ENCODE results near the gene NAALADL2. TPM values are rescaled to one million over a fixed set of nuclear protein-coding genes. Genes with fewer than 3 reads are reported as not detected.

Gene NAALADL2
- total and polyA plus RNA-seq, 2 of the 4 experiments (the other 2 are of a cell fraction): 3.8 to 19.2 TPM

DNA sequence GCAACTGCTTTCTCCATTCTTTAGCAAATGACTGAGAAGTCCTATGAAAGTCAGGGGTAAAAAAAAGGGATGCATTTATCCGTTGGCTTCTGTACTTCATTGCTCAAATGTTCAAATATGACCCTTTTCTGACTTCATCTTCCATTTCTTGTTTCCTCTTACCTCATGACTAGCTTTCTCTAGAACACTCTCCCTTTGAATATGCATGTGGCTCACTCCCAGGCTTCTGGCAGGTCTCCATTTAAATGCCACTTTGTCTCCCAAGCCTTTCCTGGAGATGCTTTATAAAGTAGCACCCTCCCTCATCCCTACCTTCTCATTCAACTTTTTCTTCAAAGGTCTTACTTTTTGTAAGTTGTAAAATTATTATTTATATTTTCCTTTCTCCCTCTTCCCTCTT lies 781.8 kb downstream of the NAALADL2 start:
- CTCF ChIA-PET: no interaction called here
- POLR2A ChIA-PET (ENCODE audit: unreplicated experiment): no interaction called here
- no peak for TF ChIP-seq CEBPB (IDR thresholded peaks at IDR 0.05; ENCODE audit: low read depth, low read length)
- TF ChIP-seq MAZ (IDR thresholded peaks at IDR 0.05; ENCODE audit: borderline replicate concordance, low read depth, low read length): no peak
- TF ChIP-seq MXI1 (IDR thresholded peaks at IDR 0.05; ENCODE audit: borderline replicate concordance, low read depth, low read length): no peak
- H2AFZ ChIP-seq (replicated peaks; ENCODE audit: low read length, poor library complexity): no peak overlapping the region
- no peak overlapping the region for H2BK5ac ChIP-seq (ENCODE audit: low read depth, low read length, poor library complexity, severe bottlenecking)
- no peak overlapping the region for H3K14ac ChIP-seq (replicated peaks; ENCODE audit: low read depth, low read length)
- BruUV-seq (replicated peaks): no TSS peak
- no peak overlapping the region for H3K18ac ChIP-seq (ENCODE audit: low read depth, low read length)
- H3K9me1 ChIP-seq (ENCODE audit: insufficient read depth, low read length): no peaks in the 10 kb centered on the region
- no peak overlapping the region for H2BK20ac ChIP-seq (ENCODE audit: low read depth, low read length)
- H4K5ac ChIP-seq (ENCODE audit: low read depth, low read length): no peak overlapping the region
- no peak overlapping the region for H3K23ac ChIP-seq (ENCODE audit: low read depth, low read length)
- H3K4me3 ChIP-seq (ENCODE audit: insufficient read depth, low read depth, low read length): no peak overlapping the region
- no peaks in the 10 kb centered on the region for H3K4me1 ChIP-seq (ENCODE audit: control insufficient read depth, insufficient read depth, low read length)
- H2BK15ac ChIP-seq (ENCODE audit: low read depth, low read length): no peak overlapping the region
- no peak overlapping the region for H3K4me2 ChIP-seq (ENCODE audit: low read depth, low read length)
- in situ Hi-C loops (cut with MboI; ENCODE audit: low sequenced_read_pairs) (no loop called here), intact Hi-C loops (cut with micrococcal nuclease) (no loop called here), dilution Hi-C loops (cut with HindIII; ENCODE audit: low sequenced_read_pairs, unreplicated experiment) (no loop called here)
- no peak overlapping the region for H4K8ac ChIP-seq (ENCODE audit: low read depth in 2 of 2, low read length in 2 of 2)
- no peak overlapping the region for H2AK5ac ChIP-seq (ENCODE audit: low read depth, low read length)
- DNase-seq (no peak), ATAC-seq (ENCODE audit: low read depth) (no peak)
- no peaks in the 10 kb centered on the region for H3K36me3 ChIP-seq (ENCODE audit: control insufficient read depth, insufficient read depth, low read length)
- H3K4ac ChIP-seq (ENCODE audit: low read depth, low read length): no peak overlapping the region
- H3K56ac ChIP-seq (ENCODE audit: extremely low read depth, insufficient read depth, low read length): no peak overlapping the region
- H4K20me1 ChIP-seq (ENCODE audit: insufficient read depth, low read length): no peaks in the 10 kb centered on the region
- H2AK9ac ChIP-seq (replicated peaks; ENCODE audit: low read depth, low read length, poor library complexity): no peak overlapping the region
- H4K91ac ChIP-seq (ENCODE audit: insufficient read depth, low read depth, low read length): no peak overlapping the region
- no peak overlapping the region for H2BK120ac ChIP-seq (ENCODE audit: low read depth, low read length)
- no peak overlapping the region for H3K9ac ChIP-seq (ENCODE audit: low read depth, low read length)
- H3K9me3 ChIP-seq (ENCODE audit: control insufficient read depth, insufficient read depth, low read length): no peaks in the 10 kb centered on the region
- H3K79me1 ChIP-seq (ENCODE audit: low read depth in 1 of 2, low read length in 2 of 2): no peaks in the 10 kb centered on the region
- no CpG with 5 or more reads among the region's 1 CpG for WGBS, 2 experiments (ENCODE audit: extremely low coverage in 2 of 2, insufficient read length in 1 of 2)
- no peak overlapping the region for H3K27ac ChIP-seq (ENCODE audit: insufficient read depth, low read length)
- no peaks in the 10 kb centered on the region for H3K27me3 ChIP-seq (ENCODE audit: control insufficient read depth, insufficient read depth, low read length)

Data from IMR-90 (cell line).